HG03354 (cell line): ENCODE data around the gene UBE4A.

Experiments used
- ATAC-seq: cut with Tn5 transposase; IDR thresholded peaks from one replicate; pipeline ENCODE4 v1.9.1; 2021; ENCODE audit warnings: mild to moderate bottlenecking; ENCODE audit not compliant: unreplicated experiment, poor library complexity, severe bottlenecking

The UBE4A gene

DNA sequence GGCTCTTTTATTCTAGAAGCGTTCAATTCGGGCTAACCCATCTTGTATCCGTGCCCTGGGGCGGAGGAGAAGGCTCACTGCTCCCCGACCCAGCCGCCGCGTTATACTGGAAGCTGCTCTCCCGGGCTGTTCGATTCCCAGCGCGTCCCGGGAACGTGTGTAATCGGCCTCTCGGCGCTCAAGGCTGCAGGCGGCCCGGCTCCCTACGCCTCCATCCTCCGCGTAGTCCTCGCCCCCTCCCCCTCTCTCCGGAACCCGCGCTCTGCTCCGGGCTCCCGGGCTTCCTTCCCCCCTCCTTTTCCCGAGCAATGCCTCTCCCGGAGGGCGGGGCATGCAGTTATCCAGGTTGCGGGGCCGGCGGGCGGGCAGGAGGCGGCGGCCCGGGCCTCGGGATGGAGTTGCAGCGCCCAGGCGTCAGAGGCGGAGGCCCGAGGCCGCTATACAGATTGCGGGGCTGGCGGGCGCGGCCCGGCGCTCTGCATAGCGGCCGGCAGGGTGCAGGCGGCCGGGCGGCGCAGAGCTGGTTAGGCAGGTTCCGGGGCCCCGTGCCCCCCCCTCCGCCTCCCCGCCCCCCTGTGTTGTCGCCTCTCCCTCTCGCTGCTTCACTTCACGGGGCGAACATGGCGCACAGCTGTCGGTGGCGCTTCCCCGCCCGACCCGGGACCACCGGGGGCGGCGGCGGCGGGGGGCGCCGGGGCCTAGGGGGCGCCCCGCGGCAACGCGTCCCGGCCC lies 76.7 kb downstream of the UBE4A start, which contains the start of gene KMT2A:
Gene KMT2A, plus strand, starts transcription at position 600 of the 732 bp plus-strand sequence. Its CDS starts 21 bp downstream, at position 621.
- ATAC-seq = peak; percentile 57

DNA sequence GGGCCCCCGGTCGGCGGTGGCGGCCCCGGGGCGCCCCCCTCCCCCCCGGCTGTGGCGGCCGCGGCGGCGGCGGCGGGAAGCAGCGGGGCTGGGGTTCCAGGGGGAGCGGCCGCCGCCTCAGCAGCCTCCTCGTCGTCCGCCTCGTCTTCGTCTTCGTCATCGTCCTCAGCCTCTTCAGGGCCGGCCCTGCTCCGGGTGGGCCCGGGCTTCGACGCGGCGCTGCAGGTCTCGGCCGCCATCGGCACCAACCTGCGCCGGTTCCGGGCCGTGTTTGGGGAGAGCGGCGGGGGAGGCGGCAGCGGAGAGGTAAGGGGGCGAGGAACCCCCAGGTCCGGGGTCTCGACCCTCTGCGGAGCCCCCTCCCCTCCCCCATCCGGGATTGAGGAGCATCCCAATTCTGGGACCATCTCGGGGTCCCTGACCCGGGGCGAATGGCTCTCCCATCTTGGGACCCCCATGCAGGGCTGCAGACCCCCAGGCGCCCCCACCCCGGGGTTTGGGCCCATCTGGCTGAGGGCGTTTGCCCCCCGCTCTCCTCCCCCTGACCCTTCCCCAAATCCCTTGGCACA lies 77.3 kb downstream of the UBE4A start:
- peak; percentile 14 for ATAC-seq

DNA sequence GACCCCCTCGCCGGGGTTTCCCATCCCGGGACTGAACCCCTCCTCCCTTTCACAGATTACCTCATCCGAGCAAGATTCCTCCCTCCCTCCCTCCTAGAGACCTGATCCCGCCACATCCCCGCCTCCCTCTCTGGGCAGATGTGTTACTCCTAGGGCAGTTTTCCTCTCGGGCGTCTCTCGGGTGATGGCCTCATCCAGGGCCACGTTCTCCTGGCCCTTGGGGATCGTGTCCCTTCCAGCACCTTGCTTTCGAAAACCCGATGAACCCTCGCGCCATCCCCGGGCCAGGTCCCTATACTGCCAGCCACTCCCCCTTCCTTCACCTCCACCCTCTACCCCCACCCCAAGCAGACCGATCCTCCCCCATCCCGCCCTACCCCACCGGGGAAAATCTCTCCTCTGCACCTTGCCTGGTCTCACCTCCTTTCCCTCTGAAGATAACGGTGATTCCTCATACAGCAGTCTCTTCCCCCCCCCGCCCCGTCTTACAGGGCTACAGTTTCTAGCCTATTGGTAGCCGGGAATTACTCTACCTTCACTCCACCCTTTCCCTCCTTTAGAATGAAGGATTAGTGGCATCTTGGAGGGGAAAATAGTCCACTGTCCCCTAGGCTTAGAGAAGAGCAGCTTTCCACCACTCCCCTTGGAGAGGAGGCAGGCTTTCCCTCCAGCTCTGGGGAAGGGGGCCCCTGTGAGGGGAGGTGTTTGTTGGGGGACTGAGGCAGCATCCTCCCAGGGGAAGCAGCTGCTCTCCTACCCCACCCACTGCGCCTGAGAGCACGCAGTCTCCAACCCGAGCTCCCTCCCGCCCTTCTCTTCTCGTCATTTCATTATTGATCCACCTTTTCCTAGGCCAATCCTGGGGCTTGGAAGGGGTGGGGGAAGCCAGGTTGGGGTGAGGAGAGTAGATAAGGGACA lies 78.1 kb downstream of the UBE4A start:
- ATAC-seq = no peak

DNA sequence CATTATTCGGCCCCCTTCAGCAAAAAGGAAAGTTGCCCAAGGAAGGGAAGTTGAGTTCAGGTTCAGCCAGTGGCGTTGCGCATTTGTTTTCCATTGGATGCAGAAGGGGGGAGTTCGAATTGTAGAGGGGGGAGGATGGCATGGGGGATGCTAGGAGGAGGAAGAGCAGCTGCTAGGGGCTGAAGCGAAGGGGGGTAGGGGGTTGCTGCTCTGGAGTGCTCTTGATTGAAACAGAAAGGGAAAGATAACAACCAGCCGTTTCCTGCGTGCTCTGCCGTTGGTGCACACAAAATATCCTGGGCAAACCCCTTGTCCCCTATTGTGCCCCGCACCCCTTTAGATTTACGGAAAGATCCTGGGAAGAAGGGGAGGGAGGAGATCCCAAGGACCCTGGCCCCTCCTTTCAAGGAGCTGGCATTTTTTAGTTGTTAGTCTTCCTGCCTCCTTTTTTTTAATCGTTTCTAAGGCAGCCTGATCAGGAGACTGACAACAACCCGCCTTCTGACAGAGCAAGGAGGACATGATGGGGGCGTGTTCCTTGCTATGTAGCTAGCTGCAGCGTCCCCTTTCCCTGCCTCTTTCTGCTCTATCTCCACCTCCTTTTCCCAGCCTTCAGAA lies 79.0 kb downstream of the UBE4A start:
- peak; percentile 26 for ATAC-seq

DNA sequence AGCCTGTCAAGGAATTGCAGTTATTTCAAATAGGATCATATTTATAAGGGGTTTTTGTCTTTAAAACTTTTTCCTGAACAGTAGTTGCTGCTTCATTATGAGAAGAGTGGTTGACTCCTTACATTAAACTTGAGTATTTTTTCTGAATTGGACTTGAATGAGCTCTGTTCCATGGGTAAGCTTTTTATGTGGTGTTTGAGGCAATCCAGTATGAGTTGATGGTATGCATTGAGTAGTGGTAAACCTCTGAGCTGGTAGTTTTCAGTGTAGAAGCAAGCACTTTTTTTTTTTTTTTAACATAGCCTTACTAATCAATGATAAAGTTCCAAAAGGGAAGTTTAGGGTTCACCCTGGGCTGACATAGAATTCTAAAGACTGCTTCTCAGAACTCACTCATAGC lies 80.2 kb downstream of the UBE4A start:
- no peak for ATAC-seq

DNA sequence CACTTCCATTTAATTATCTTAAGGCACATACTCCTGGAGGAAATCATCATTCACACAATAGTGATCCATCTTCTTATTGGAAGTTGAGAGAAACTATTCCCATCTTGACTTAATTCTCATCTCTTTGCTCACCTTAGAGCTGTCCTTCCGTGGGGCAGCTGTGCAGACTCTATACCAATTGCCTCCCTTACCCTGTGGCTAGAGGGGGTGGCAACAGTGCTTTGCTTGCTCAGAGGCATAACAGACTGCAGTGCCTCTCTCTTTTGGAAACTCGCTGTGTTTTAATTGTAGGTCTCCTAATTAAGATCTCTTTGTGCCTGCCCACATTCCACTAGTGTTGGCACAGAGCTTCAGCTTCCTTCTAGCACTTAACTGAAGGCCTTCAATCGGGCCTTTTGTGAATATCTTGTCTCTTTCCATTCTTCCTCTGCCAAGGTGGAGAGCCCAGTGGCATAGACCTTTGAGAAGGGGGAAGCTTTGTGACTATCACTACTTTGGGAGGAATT lies 82.4 kb downstream of the UBE4A start:
- no peak for ATAC-seq

DNA sequence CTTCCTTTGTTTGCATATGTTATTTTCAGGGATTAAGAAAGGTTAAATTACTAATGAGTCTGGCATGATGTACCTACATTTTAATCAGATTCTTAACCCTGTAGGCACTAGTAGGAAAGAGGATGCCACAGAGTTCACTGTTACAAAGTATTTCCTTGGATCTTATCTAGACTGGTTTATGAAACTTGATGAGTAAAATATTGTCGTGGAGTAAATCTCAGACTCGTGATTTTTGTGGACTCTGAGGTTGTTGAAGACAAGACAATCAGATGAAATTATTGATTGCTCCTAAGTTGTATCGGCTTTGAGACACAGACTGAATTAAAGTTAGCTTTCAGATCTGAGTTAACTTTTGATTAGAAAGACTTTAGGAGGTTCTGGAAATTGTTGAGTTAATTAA lies 82.9 kb downstream of the UBE4A start:
- no peak for ATAC-seq

DNA sequence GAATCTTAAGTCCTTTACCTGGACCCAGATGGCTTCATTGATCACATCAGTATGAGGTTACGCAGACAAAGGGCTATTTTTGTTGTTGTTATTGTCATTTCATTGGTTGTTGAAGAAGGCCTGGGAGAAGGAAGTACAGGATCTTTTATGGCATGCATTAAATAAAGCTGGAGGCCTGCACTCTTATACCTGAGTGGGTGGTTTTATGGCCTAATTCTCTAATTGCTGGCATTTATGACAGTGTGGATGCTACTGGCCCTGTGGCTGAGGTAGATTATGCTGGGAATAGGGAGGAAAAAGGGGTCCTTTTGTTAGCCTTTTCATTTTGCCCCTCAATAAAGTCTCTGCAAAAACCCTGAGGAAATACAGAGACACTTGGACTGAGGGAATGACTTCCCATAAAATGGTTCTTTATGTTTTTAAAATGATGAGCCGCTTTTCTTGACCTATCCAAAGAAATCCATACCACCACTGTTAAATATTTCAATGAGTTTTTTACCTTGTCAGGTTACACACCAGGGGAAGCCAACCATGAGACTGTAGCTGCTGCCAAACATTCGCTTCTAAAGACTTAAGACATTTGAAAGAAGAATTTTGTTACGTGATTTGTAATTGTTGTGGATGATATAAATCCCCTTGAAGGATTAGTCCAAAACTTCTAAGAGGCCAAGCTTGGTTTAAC lies 83.6 kb downstream of the UBE4A start:
- no peak for ATAC-seq

DNA sequence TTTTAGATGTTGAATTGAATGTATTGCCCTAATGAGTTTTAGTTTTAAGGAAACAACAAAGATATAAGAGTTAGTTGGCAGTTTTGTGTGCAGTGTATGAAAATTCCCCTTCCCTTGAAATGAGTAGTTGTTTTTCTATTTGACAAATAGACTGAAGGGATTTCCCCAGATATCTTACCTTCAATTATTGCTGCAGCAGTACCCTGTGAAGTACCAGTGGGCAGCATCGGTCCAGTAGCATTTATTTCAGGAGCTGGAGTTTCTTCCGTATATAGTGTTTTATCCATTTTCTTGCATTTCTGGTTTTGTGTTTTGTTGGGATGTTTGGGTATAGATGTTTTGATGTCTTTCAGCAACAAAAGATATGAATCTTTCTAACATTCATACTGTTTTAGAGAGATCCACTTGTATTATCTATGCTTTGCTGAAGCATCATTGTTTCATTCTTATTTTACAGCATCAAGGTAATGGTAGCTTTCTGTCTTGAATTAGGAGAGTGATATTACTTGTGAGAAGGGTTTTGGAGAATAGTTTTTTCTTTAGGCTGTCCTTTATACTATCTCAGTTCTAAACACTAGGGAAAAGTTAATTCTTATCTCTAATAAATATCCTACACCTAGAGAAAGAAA lies 84.3 kb downstream of the UBE4A start:
- ATAC-seq = no peak

DNA sequence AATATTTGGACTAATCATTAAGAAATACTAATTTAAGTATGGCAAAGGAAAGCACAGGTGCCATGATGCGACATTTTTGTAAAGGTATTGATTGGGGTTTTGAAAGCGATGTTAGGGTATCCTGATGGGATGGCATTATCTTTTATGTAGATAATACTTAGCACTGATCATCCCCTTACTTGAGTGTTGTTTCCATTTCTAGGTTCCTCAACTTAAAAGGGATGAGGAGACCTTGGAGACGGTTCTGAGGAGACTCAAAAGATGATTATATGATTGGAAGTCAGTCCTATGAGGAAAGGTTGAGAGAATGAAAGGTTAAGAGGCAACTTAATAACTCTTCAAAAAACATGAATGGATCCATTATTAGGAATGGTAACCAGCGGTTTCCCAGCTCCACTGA lies 88.0 kb downstream of the UBE4A start:
- no peak for ATAC-seq

DNA sequence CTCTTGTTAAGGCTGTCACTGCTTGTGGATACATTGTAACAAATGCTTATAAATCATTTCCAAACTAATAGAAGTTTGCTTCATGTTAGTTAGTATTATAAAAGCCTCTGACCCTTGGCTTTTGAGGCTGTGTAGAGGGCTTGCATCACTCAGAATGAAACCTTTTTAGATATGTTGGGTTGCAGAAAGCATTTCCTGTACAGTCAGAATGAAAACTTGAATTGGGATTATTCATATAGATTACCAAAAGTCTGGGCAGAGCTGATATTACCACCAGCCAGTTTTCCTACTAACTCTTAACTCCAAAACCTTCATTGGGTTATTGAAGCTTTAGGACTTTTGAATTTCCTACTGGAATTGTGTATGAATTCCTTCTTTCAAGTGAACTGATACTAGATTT lies 88.9 kb downstream of the UBE4A start:
- ATAC-seq = peak; percentile 86
